Measurements from ENCODE around the gene C11orf97.

C11orf97 gene

GRCh38 chr11:94558932-94559331 is 46.7 kb downstream of the C11orf97 start:
- Histone ChIP-seq H3K4me3 (ENCODE audit: severe bottlenecking) (no peak overlapping the region), H3K27ac (ENCODE audit: poor library complexity, severe bottlenecking) (no peak overlapping the region), H3K9me3 (ENCODE audit: severe bottlenecking) (no peaks in the 10 kb centered on the region), H3K27me3 (ENCODE audit: insufficient read depth, poor library complexity, severe bottlenecking) (no peaks in the 10 kb centered on the region), H3K4me1 (ENCODE audit: insufficient read depth, poor library complexity, severe bottlenecking) (no peaks in the 10 kb centered on the region), H3K36me3 (ENCODE audit: low read depth) (no peaks in the 10 kb centered on the region)
- ATAC-seq (ENCODE audit: low read depth), result no peak
- no peak for DNase-seq (ENCODE audit: low spot score)
- TF ChIP-seq CTCF (IDR thresholded peaks at IDR 0.05; ENCODE audit: poor library complexity, severe bottlenecking), result no peak

GRCh38 chr11:94559361-94559760 is 47.1 kb downstream of the C11orf97 start:
- ATAC-seq (ENCODE audit: low read depth) (no peak), DNase-seq (ENCODE audit: low spot score) (no peak)
- TF ChIP-seq CTCF (IDR thresholded peaks at IDR 0.05; ENCODE audit: poor library complexity, severe bottlenecking), result no peak
- no peaks in the 10 kb centered on the region for H3K27me3 ChIP-seq (ENCODE audit: insufficient read depth, poor library complexity, severe bottlenecking)
- H3K36me3 ChIP-seq (ENCODE audit: low read depth), result no peaks in the 10 kb centered on the region
- no peaks in the 10 kb centered on the region for H3K4me1 ChIP-seq (ENCODE audit: insufficient read depth, poor library complexity, severe bottlenecking)
- no peaks in the 10 kb centered on the region for H3K9me3 ChIP-seq (ENCODE audit: severe bottlenecking)
- no peak overlapping the region for H3K27ac ChIP-seq (ENCODE audit: poor library complexity, severe bottlenecking)
- H3K4me3 ChIP-seq (ENCODE audit: severe bottlenecking), result no peak overlapping the region

- TF ChIP-seq CTCF (IDR thresholded peaks at IDR 0.05; ENCODE audit: poor library complexity, severe bottlenecking), result no peak
- DNase-seq (ENCODE audit: low spot score), result no peak
- H3K9me3 ChIP-seq (ENCODE audit: severe bottlenecking), result no peaks in the 10 kb centered on the region
Observed at GRCh38 chr11:94560834-94561233, 48.6 kb downstream of the C11orf97 start.

GRCh38 chr11:94563176-94563847 is 51.1 kb downstream of the C11orf97 start:
- Histone ChIP-seq H3K4me1 (ENCODE audit: insufficient read depth, poor library complexity, severe bottlenecking) (no peaks in the 10 kb centered on the region), H3K4me3 (ENCODE audit: severe bottlenecking) (no peak overlapping the region), H3K27ac (ENCODE audit: poor library complexity, severe bottlenecking) (no peak overlapping the region), H3K9me3 (ENCODE audit: severe bottlenecking) (no peaks in the 10 kb centered on the region), H3K36me3 (ENCODE audit: low read depth) (no peaks in the 10 kb centered on the region), H3K27me3 (ENCODE audit: insufficient read depth, poor library complexity, severe bottlenecking) (no peaks in the 10 kb centered on the region)
- no peak for DNase-seq (ENCODE audit: low spot score)
- peak; percentile 99 for ATAC-seq (ENCODE audit: low read depth)
- TF ChIP-seq CTCF (IDR thresholded peaks at IDR 0.05; ENCODE audit: poor library complexity, severe bottlenecking), result peak; percentile 71

More at GRCh38 chr11:94560834-94561233, 48.6 kb downstream of the C11orf97 start:
- Histone ChIP-seq H3K27me3 (ENCODE audit: insufficient read depth, poor library complexity, severe bottlenecking) (no peaks in the 10 kb centered on the region), H3K27ac (ENCODE audit: poor library complexity, severe bottlenecking) (no peak overlapping the region), H3K4me1 (ENCODE audit: insufficient read depth, poor library complexity, severe bottlenecking) (no peaks in the 10 kb centered on the region), H3K36me3 (ENCODE audit: low read depth) (no peaks in the 10 kb centered on the region), H3K4me3 (ENCODE audit: severe bottlenecking) (no peak overlapping the region)
- no peak for ATAC-seq (ENCODE audit: low read depth)

- peak; percentile 31; the same call in 2 of the 3 replicates for ATAC-seq (ENCODE audit: low read depth)
- no peaks in the 10 kb centered on the region for H3K4me1 ChIP-seq (ENCODE audit: insufficient read depth, poor library complexity, severe bottlenecking)
- H3K36me3 ChIP-seq (ENCODE audit: low read depth), result no peaks in the 10 kb centered on the region
- H3K4me3 ChIP-seq (ENCODE audit: severe bottlenecking), result no peak overlapping the region
- no peaks in the 10 kb centered on the region for H3K9me3 ChIP-seq (ENCODE audit: severe bottlenecking)
- no peaks in the 10 kb centered on the region for H3K27me3 ChIP-seq (ENCODE audit: insufficient read depth, poor library complexity, severe bottlenecking)
- peak; percentile 43 for TF ChIP-seq CTCF (IDR thresholded peaks at IDR 0.05; ENCODE audit: poor library complexity, severe bottlenecking)
- DNase-seq (ENCODE audit: low spot score), result no peak
- H3K27ac ChIP-seq (ENCODE audit: poor library complexity, severe bottlenecking), result no peak overlapping the region
Observed at GRCh38 chr11:94563848-94564467, 51.7 kb downstream of the C11orf97 start.

Data from RWPE2 (cell line).